Measurements from ENCODE around the gene SLC47A1. TPM values are rescaled to one million over a fixed set of nuclear protein-coding genes. Genes with fewer than 3 reads are reported as not detected.

SLC47A1 gene
- total and polyA plus RNA-seq, 2 of the 13 experiments (the other 11 are each of a cell fraction or from before 2014, with no cell fraction given), result 42.1 to 67.5 TPM

DNA sequence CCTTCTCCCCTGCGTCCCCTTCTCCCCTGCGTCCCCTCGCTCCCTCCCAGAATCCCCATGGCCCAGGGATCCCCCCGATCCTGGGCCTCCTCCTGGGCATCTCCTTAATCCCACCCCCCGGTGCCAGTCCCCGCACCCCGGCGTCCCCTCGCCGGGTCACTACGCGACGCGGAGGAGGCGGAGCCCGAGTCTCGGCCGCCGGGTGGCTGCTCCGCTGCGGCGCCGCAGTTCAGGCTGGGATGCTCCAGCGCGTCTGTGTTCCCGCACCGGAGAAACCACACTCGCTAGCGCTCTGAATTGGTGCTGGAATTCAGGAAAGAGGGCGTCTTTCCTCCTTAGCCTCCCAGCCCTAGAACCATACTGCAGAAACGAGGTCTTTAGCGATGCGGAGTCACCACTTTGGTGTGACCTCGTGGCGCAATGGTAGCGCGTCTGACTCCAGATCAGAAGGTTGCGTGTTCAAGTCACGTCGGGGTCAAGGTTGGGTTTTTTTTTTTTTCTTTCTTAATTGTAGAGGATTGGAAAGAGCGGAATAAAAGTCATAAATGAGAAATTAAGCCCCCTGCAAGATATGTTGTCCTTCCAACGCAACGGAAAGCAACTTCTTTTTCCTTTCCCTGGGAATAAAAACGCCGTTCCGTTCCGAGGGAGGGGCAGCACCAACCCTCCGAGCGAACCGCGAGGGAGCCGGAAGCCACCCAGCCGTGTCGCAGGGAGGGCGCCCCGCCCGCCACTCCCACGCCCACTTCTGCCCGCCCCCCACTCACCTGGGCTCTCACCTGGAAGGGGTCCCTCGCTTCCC is 25.7 kb upstream of the SLC47A1 start (continued):
- TF ChIP-seq, protein P1, sequence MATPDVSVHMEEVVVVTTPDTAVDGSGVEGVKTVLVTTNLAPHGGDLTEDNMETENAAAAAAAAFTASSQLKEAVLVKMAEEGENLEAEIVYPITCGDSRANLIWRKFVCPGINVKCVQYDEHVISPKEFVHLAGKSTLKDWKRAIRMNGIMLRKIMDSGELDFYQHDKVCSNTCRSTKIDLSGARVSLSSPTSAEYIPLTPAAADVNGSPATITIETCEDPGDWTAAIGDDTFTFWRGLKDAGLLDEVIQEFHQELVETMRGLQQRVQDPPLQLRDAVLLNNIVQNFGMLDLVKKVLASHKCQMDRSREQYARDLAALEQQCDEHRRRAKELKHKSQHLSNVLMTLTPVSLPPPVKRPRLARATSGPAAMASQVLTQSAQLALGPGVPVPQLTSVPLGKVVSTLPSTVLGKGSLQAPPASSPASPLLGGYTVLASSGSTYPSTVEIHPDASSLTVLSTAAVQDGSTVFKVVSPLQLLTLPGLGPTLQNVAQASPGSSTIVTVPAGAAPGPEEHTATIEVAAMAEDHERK (CRISPR knock-in tag; IDR thresholded peaks at IDR 0.05; ENCODE audit: low read depth), result 0 out of 2 replicates have a peak, but pooled peaks have one; percentile 28
- TF ChIP-seq SKI (IDR thresholded peaks at IDR 0.05; ENCODE audit: partially characterized antibody), result peak; percentile 63
- no peak; the same call in 1 of the 2 replicates for TF ChIP-seq BRD4 (CRISPR knock-in tag; IDR thresholded peaks at IDR 0.05)
- TF ChIP-seq, protein P2, sequence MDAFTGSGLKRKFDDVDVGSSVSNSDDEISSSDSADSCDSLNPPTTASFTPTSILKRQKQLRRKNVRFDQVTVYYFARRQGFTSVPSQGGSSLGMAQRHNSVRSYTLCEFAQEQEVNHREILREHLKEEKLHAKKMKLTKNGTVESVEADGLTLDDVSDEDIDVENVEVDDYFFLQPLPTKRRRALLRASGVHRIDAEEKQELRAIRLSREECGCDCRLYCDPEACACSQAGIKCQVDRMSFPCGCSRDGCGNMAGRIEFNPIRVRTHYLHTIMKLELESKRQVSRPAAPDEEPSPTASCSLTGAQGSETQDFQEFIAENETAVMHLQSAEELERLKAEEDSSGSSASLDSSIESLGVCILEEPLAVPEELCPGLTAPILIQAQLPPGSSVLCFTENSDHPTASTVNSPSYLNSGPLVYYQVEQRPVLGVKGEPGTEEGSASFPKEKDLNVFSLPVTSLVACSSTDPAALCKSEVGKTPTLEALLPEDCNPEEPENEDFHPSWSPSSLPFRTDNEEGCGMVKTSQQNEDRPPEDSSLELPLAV (CRISPR knock-in tag; conservative IDR thresholded peaks at IDR 0.05; ENCODE audit: low read depth), result no peak
- TF ChIP-seq PHF8 (CRISPR knock-in tag; IDR thresholded peaks at IDR 0.05), result peak; percentile 45; the same call in 1 of the 2 replicates
- TF ChIP-seq NFIB (CRISPR knock-in tag; IDR thresholded peaks at IDR 0.05; ENCODE audit: borderline replicate concordance), result no peak
- TF ChIP-seq, protein P3, sequence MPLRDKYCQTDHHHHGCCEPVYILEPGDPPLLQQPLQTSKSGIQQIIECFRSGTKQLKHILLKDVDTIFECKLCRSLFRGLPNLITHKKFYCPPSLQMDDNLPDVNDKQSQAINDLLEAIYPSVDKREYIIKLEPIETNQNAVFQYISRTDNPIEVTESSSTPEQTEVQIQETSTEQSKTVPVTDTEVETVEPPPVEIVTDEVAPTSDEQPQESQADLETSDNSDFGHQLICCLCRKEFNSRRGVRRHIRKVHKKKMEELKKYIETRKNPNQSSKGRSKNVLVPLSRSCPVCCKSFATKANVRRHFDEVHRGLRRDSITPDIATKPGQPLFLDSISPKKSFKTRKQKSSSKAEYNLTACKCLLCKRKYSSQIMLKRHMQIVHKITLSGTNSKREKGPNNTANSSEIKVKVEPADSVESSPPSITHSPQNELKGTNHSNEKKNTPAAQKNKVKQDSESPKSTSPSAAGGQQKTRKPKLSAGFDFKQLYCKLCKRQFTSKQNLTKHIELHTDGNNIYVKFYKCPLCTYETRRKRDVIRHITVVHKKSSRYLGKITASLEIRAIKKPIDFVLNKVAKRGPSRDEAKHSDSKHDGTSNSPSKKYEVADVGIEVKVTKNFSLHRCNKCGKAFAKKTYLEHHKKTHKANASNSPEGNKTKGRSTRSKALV (CRISPR knock-in tag; IDR thresholded peaks at IDR 0.05), result peak; percentile 76; the same call in 1 of the 2 replicates
- no peak for TF ChIP-seq GATA4 (IDR thresholded peaks at IDR 0.05; ENCODE audit: borderline replicate concordance, low read depth)
- no peak for TF ChIP-seq RAD51 (IDR thresholded peaks at IDR 0.05; ENCODE audit: borderline replicate concordance)
- TF ChIP-seq HNF4A (CRISPR knock-in tag; IDR thresholded peaks at IDR 0.05), result peak; percentile 34; the same call in 1 of the 2 replicates
- TF ChIP-seq TAF1 (CRISPR knock-in tag; IDR thresholded peaks at IDR 0.05), result 0 out of 2 replicates have a peak, but pooled peaks have one; percentile 17
- TF ChIP-seq ZNF44 (CRISPR knock-in tag; IDR thresholded peaks at IDR 0.05), result 0 out of 2 replicates have a peak, but pooled peaks have one; percentile 28
- TF ChIP-seq PLRG1 (conservative IDR thresholded peaks at IDR 0.05), result no peak
- peak; percentile 75; the same call in 1 of the 2 replicates for TF ChIP-seq ZNF557 (CRISPR knock-in tag; IDR thresholded peaks at IDR 0.05)
- no peak for TF ChIP-seq TCF12 (IDR thresholded peaks at IDR 0.05)
- no peak; the same call in 1 of the 2 replicates for TF ChIP-seq TCF12 (CRISPR knock-in tag; IDR thresholded peaks at IDR 0.05)
- TF ChIP-seq, protein P4, sequence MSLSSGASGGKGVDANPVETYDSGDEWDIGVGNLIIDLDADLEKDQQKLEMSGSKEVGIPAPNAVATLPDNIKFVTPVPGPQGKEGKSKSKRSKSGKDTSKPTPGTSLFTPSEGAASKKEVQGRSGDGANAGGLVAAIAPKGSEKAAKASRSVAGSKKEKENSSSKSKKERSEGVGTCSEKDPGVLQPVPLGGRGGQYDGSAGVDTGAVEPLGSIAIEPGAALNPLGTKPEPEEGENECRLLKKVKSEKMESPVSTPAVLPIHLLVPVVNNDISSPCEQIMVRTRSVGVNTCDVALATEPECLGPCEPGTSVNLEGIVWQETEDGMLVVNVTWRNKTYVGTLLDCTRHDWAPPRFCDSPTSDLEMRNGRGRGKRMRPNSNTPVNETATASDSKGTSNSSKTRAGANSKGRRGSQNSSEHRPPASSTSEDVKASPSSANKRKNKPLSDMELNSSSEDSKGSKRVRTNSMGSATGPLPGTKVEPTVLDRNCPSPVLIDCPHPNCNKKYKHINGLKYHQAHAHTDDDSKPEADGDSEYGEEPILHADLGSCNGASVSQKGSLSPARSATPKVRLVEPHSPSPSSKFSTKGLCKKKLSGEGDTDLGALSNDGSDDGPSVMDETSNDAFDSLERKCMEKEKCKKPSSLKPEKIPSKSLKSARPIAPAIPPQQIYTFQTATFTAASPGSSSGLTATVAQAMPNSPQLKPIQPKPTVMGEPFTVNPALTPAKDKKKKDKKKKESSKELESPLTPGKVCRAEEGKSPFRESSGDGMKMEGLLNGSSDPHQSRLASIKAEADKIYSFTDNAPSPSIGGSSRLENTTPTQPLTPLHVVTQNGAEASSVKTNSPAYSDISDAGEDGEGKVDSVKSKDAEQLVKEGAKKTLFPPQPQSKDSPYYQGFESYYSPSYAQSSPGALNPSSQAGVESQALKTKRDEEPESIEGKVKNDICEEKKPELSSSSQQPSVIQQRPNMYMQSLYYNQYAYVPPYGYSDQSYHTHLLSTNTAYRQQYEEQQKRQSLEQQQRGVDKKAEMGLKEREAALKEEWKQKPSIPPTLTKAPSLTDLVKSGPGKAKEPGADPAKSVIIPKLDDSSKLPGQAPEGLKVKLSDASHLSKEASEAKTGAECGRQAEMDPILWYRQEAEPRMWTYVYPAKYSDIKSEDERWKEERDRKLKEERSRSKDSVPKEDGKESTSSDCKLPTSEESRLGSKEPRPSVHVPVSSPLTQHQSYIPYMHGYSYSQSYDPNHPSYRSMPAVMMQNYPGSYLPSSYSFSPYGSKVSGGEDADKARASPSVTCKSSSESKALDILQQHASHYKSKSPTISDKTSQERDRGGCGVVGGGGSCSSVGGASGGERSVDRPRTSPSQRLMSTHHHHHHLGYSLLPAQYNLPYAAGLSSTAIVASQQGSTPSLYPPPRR (CRISPR knock-in tag; IDR thresholded peaks at IDR 0.05; ENCODE audit: borderline replicate concordance), result 0 out of 2 replicates have a peak, but pooled peaks have one; percentile 27
- peak; percentile 66 for TF ChIP-seq PPARG (CRISPR knock-in tag; conservative IDR thresholded peaks at IDR 0.05)
- no peak; the same call in 1 of the 2 replicates for TF ChIP-seq ZNF160 (CRISPR knock-in tag; IDR thresholded peaks at IDR 0.05)
- TF ChIP-seq GTF2F1 (IDR thresholded peaks at IDR 0.05; ENCODE audit: low read length), result no peak
- no peak for TF ChIP-seq ATRX (CRISPR knock-in tag; IDR thresholded peaks at IDR 0.05; ENCODE audit: borderline replicate concordance)
